SK-N-MC (cell line): ENCODE results near the gene FAM13A.

Experiments
- EZH2 ChIP-seq: fragments of 200-600 bp; sonication (generic); IDR thresholded peaks from one replicate; pipeline ENCODE4 v1.6.1; 2017; ENCODE audit warnings: antibody characterized with exemption
- FOXP2 ChIP-seq: optimal IDR thresholded peaks from 2 replicates; pipeline ENCODE3; 2011; ENCODE audit warnings: mild to moderate bottlenecking, moderate library complexity; ENCODE audit not compliant: insufficient read depth; ENCODE audit errors: extremely low read length, control extremely low read depth
- POLR2AphosphoS5 ChIP-seq: IDR thresholded peaks from 2 replicates; pipeline ENCODE4 v1.6.1; 2012; ENCODE audit warnings: mild to moderate bottlenecking, low read depth, low read length, borderline replicate concordance

DNA sequence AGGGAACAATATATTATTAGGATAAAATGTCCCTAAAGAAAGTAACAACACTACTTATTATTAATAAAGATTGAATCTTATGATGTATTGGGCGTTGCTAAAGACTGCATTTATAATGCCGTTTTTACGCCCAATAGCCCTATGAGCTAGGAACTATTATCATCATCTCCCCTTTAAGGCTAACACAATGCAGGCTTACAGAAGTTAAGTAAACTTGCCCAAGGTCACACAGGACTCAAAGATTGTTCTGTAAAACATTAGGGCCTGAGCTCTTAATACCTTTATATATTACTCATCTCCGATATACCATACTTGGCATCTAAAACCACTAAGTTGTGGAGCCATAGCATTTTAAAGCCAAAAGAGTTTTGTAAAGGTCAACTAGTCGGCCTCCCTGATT lies 149.5 kb downstream of the FAM13A start:
- TF ChIP-seq POLR2AphosphoS5 (no peak), EZH2 (no peak), FOXP2 (no peak)
